Calu3 (cell line): ENCODE data around the gene GPS1. TPM values are rescaled to one million over a fixed set of nuclear protein-coding genes. Genes with fewer than 3 reads are reported as not detected.

ENCODE experiments used
- BruUV-seq: library from RNA; stranded (reverse); fragments of 400-500 nt; replicated peaks from 2 replicates; lab custom pipeline; 2021; lab: Mats Ljungman, UMichigan
- CTCF ChIA-PET: fragments of 300-600 bp; sonication (Branson Sonifier 250); formaldehyde crosslinking; loops from one replicate; lab custom pipeline; 2022; ENCODE audit warnings: antibody characterized with exemption; lab: Charles Lee
- DNase-seq: peaks from one replicate; pipeline ENCODE4 v3.0.0; 2022
- H3K27ac Mint-ChIP-seq: one replicate; pipeline ENCODE4 v1.8.0; 2022; ENCODE audit warnings: mixed read lengths; ENCODE audit not compliant: unreplicated experiment
- H3K27me3 Mint-ChIP-seq: one replicate; pipeline ENCODE4 v1.8.0; 2022; ENCODE audit warnings: mixed read lengths; ENCODE audit not compliant: unreplicated experiment
- H3K36me3 Mint-ChIP-seq: one replicate; pipeline ENCODE4 v1.8.0; 2022; ENCODE audit warnings: mild to moderate bottlenecking, moderate library complexity, mixed read lengths; ENCODE audit not compliant: insufficient read depth, unreplicated experiment
- H3K4me1 Mint-ChIP-seq: one replicate; pipeline ENCODE4 v1.8.0; 2022; ENCODE audit warnings: mild to moderate bottlenecking, low read depth, mixed read lengths; ENCODE audit not compliant: unreplicated experiment
- H3K4me3 Mint-ChIP-seq: one replicate; pipeline ENCODE4 v1.8.0; 2022; ENCODE audit warnings: mild to moderate bottlenecking, low read depth, moderate library complexity, mixed read lengths; ENCODE audit not compliant: unreplicated experiment
- H3K9me3 Mint-ChIP-seq: one replicate; pipeline ENCODE4 v1.8.0; 2022; ENCODE audit warnings: low read depth, mixed read lengths; ENCODE audit not compliant: unreplicated experiment
- CTCF ChIP-seq: fragments of 200-600 bp; IDR thresholded peaks from one replicate; pipeline ENCODE4 v1.8.0; 2022; ENCODE audit warnings: antibody characterized with exemption; ENCODE audit not compliant: unreplicated experiment
- intact Hi-C: fragments of 100-400 bp; cut with micrococcal nuclease; formaldehyde crosslinking; loops from one replicate; pipeline ENCODE4 v1.10.0; 2022; ENCODE audit not compliant: unreplicated experiment
- total RNA-seq: library from RNA; stranded (reverse); gene quantifications from 2 replicates; pipeline ENCODE4 v1.2.3, GENCODE V29; 2022

GPS1 gene
- total RNA-seq, 1 experiment from 2014 or later: 114 TPM

- intact Hi-C loops: no loop called here
- CTCF ChIA-PET: no interaction called here
- H3K4me1 Mint-ChIP-seq: no peaks in the 10 kb centered on the region
- H3K27ac Mint-ChIP-seq: no peak overlapping the region
- no peak for TF ChIP-seq CTCF
- BruUV-seq: no TSS peak
- DNase-seq: no peak
- no peak overlapping the region for H3K4me3 Mint-ChIP-seq
- H3K9me3 Mint-ChIP-seq: no peaks in the 10 kb centered on the region
- no peaks in the 10 kb centered on the region for H3K27me3 Mint-ChIP-seq
- H3K36me3 Mint-ChIP-seq: peaks cover 28% of the 10 kb centered on the region
These were observed 37.9 kb upstream of the GPS1 start for GRCh38 chr17:82013772-82014321.

- Mint-ChIP-seq H3K27me3 (no peaks in the 10 kb centered on the region), H3K36me3 (peaks cover 29% of the 10 kb centered on the region), H3K4me3 (no peak overlapping the region), H3K27ac (no peak overlapping the region), H3K9me3 (no peaks in the 10 kb centered on the region), H3K4me1 (no peaks in the 10 kb centered on the region)
- DNase-seq: no peak
- no peak for TF ChIP-seq CTCF
- CTCF ChIA-PET: no interaction called here
- BruUV-seq: no TSS peak
- intact Hi-C loops: no loop called here
These were observed 37.3 kb upstream of the GPS1 start for GRCh38 chr17:82014432-82014831.

GRCh38 chr17:82014971-82015310, 36.8 kb upstream of the GPS1 start:
- intact Hi-C loops: no loop called here
- CTCF ChIA-PET: no interaction called here
- H3K9me3 Mint-ChIP-seq: no peaks in the 10 kb centered on the region

GRCh38 chr17:82015311-82015971, 36.3 kb upstream of the GPS1 start:
- BruUV-seq: no TSS peak

More at GRCh38 chr17:82014971-82015310, 36.8 kb upstream of the GPS1 start:
- no peak overlapping the region for H3K4me3 Mint-ChIP-seq
- H3K27ac Mint-ChIP-seq: no peak overlapping the region
- no peaks in the 10 kb centered on the region for H3K27me3 Mint-ChIP-seq
- DNase-seq: no peak
- no peaks in the 10 kb centered on the region for H3K4me1 Mint-ChIP-seq
- no peak for TF ChIP-seq CTCF
- no TSS peak for BruUV-seq
- peaks cover 29% of the 10 kb centered on the region for H3K36me3 Mint-ChIP-seq

More at GRCh38 chr17:82015311-82015971, 36.3 kb upstream of the GPS1 start:
- Mint-ChIP-seq H3K4me1 (no peaks in the 10 kb centered on the region), H3K27me3 (no peaks in the 10 kb centered on the region), H3K4me3 (no peak overlapping the region), H3K36me3 (peaks cover 34% of the 10 kb centered on the region), H3K27ac (no peak overlapping the region), H3K9me3 (no peaks in the 10 kb centered on the region)
- intact Hi-C loops: no loop called here
- no peak for TF ChIP-seq CTCF
- no peak for DNase-seq
- CTCF ChIA-PET: no interaction called here
